ENCODE results near the gene SRA1. TPM values are rescaled to one million over a fixed set of nuclear protein-coding genes. Genes with fewer than 3 reads are reported as not detected.

Gene SRA1
- total and polyA plus RNA-seq, 9 of the 15 experiments (the other 6 are each of a cell fraction or from before 2014, with no cell fraction given) = 24.1 to 47.4 (median 41.3) TPM

DNA sequence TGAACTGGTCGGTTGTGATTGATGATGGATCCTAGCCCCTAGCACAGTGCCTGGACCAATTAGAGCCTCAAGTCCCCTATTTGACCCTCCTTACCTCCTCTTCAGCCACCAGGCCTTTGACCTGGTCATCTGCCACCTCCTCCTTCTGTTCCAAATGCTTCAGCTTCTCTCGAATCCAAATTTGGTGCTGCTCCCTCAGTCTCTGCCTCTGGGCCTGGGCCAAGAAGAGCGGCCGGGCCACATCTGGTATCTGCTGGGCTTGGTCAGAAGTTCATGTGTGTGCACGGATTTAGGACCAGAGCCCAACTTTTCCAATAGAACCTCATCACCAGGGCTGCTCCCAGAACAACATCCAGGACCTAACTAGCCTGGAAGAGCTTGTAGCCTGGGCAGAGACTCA is 13.8 kb upstream of the SRA1 start:
- CTCF ChIA-PET (ENCODE audit: low intra/inter-chr PET ratio) = no interaction called here
- in situ Hi-C loops (cut with MboI) = no loop called here
- no peaks in the 10 kb centered on the region for H3K9me1 ChIP-seq (ENCODE audit: control insufficient read depth, insufficient read depth, low read length)
- H3K9me3 ChIP-seq (replicated peaks; ENCODE audit: control insufficient read depth, insufficient read depth, low read depth, low read length) = no peaks in the 10 kb centered on the region
- FAIRE-seq = no peak
- H3K36me3 ChIP-seq (ENCODE audit: control insufficient read depth, insufficient read depth, low read length) = peaks cover 31% of the 10 kb centered on the region; the same call in 2 of the 3 replicates
- H3K9ac ChIP-seq (ENCODE audit: insufficient read depth in 1 of 2, low read depth in 2 of 2, low read length in 2 of 2) = no peak overlapping the region
- no peak overlapping the region for H3K4me2 ChIP-seq (ENCODE audit: insufficient read depth, low read length)
- H3K4me1 ChIP-seq (replicated peaks in 1 of 2; ENCODE audit: control insufficient read depth in 2 of 2, insufficient read depth in 2 of 2, low read length in 2 of 2) = peaks cover 15 to 28% of the 10 kb centered on the region in 2 experiments; a peak in 4 of 5 replicates
- no peak overlapping the region for H3K4me3 ChIP-seq
- DNase-seq (ENCODE audit: extremely low read depth in 1 of 4, low spot score in 3 of 4) = no peak
- POLR2A ChIA-PET = interaction anchor here (0.5 to 2.2 kb wide), 2 partner anchors 10 to 53 kb away, joined by 3 to 8 read pairs; no protein-coding TSS in a partner anchor
- H3K79me2 ChIP-seq (ENCODE audit: control insufficient read depth, insufficient read depth, low read length) = peaks cover 11% of the 10 kb centered on the region
- intact Hi-C loops (cut with micrococcal nuclease) = no loop called here
- no peaks in the 10 kb centered on the region for H3K27me3 ChIP-seq (ENCODE audit: control insufficient read depth in 2 of 2, insufficient read depth in 2 of 2, low read length in 2 of 2)
- no peaks in the 10 kb centered on the region for H4K20me1 ChIP-seq (replicated peaks; ENCODE audit: control insufficient read depth, insufficient read depth, low read length)
- no peak for ATAC-seq
- no peak overlapping the region for H3K27ac ChIP-seq (ENCODE audit: extremely low read depth, low read depth, low read length)
- BruUV-seq (replicated peaks) = no TSS peak
- no peak overlapping the region for H2AFZ ChIP-seq (ENCODE audit: low read depth, low read length)
- 60% methylated on average over 5 of the region's 5 CpGs for WGBS (ENCODE audit: insufficient coverage, low coverage, missing lambda C conversion rate)
- TF ChIP-seq PTTG1 (tag; IDR thresholded peaks at IDR 0.05; ENCODE audit: low read depth) (no peak), ZNF24 (IDR thresholded peaks at IDR 0.05) (no peak), NELFE (IDR thresholded peaks at IDR 0.05; ENCODE audit: insufficient read depth, insufficient read length) (no peak), ZNF561 (CRISPR knock-in tag; conservative IDR thresholded peaks at IDR 0.05) (no peak), XRCC3 (IDR thresholded peaks at IDR 0.05) (no peak), ZNF263 (CRISPR knock-in tag; IDR thresholded peaks at IDR 0.05; ENCODE audit: borderline replicate concordance) (no peak), ZNF511 (CRISPR knock-in tag; IDR thresholded peaks at IDR 0.05) (no peak), RERE (CRISPR knock-in tag; IDR thresholded peaks at IDR 0.05; ENCODE audit: borderline replicate concordance) (no peak), LCOR (CRISPR knock-in tag; IDR thresholded peaks at IDR 0.05) (no peak), MLX (CRISPR knock-in tag; conservative IDR thresholded peaks at IDR 0.05) (no peak)
- TF ChIP-seq, protein P1, sequence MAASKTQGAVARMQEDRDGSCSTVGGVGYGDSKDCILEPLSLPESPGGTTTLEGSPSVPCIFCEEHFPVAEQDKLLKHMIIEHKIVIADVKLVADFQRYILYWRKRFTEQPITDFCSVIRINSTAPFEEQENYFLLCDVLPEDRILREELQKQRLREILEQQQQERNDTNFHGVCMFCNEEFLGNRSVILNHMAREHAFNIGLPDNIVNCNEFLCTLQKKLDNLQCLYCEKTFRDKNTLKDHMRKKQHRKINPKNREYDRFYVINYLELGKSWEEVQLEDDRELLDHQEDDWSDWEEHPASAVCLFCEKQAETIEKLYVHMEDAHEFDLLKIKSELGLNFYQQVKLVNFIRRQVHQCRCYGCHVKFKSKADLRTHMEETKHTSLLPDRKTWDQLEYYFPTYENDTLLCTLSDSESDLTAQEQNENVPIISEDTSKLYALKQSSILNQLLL (CRISPR knock-in tag; IDR thresholded peaks at IDR 0.05; ENCODE audit: borderline replicate concordance) = no peak
